Duodenal mucosa (tissue), 2 donors: ENCODE results near the gene SAMD4A.

ENCODE experiments used
- H3K27ac ChIP-seq: one replicate; pipeline ENCODE4 v1.7.0; 2013; ENCODE audit warnings: low read depth, low read length
- H3K27me3 ChIP-seq, 2 donors: one replicate each; pipeline ENCODE4 v1.7.0; 2013; ENCODE audit warnings: low read length in 2 of 2, control low read depth in 1 of 2; ENCODE audit not compliant: insufficient read depth in 2 of 2, control insufficient read depth in 1 of 2
- H3K36me3 ChIP-seq, 2 donors: one replicate each; pipeline ENCODE4 v1.7.0; 2013; ENCODE audit warnings: low read length in 2 of 2, control low read depth in 1 of 2; ENCODE audit not compliant: insufficient read depth in 2 of 2, control insufficient read depth in 1 of 2
- H3K4me1 ChIP-seq, 2 donors: one replicate each; pipeline ENCODE4 v1.7.0; 2013; ENCODE audit warnings: low read length in 2 of 2, control low read depth in 1 of 2; ENCODE audit not compliant: insufficient read depth in 2 of 2, control insufficient read depth in 1 of 2
- H3K4me3 ChIP-seq, 2 donors: one replicate each; pipeline ENCODE4 v1.7.0; 2013; ENCODE audit warnings: low read length in 2 of 2, low read depth in 1 of 2
- H3K9ac ChIP-seq, 2 donors: one replicate each; pipeline ENCODE4 v1.7.0; 2013; ENCODE audit warnings: low read length in 2 of 2, low read depth in 1 of 2
- H3K9me3 ChIP-seq, 2 donors: one replicate each; pipeline ENCODE4 v1.7.0; 2013; ENCODE audit warnings: low read length in 2 of 2, control low read depth in 1 of 2; ENCODE audit not compliant: control insufficient read depth in 1 of 2

The SAMD4A gene

DNA sequence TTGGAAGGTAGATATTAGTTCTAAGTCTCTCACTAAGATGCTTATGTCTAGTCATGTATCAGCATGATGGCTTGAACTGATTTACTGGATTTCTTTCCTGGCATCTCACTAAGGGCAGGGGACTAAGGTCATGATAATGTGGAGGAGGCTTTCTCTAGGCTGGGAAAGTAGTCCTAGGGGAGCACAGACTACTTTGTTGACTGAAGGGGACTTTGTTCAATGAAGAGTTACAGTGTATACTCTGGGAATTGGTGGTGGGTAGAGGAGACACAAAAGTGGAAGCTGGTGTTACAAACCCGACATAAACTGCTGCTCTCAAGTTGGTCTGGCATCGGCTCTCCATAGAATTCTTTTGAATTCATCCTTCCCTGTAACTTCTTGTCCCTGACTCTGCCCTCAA is 75.2 kb downstream of the SAMD4A start:
- Histone ChIP-seq H3K4me3 (no peak overlapping the region), H3K27ac (no peak overlapping the region), H3K9me3 (no peaks in the 10 kb centered on the region), H3K27me3 (no peaks in the 10 kb centered on the region), H3K9ac (no peak overlapping the region), H3K4me1 (no peaks in the 10 kb centered on the region), H3K36me3 (no peaks in the 10 kb centered on the region)

DNA sequence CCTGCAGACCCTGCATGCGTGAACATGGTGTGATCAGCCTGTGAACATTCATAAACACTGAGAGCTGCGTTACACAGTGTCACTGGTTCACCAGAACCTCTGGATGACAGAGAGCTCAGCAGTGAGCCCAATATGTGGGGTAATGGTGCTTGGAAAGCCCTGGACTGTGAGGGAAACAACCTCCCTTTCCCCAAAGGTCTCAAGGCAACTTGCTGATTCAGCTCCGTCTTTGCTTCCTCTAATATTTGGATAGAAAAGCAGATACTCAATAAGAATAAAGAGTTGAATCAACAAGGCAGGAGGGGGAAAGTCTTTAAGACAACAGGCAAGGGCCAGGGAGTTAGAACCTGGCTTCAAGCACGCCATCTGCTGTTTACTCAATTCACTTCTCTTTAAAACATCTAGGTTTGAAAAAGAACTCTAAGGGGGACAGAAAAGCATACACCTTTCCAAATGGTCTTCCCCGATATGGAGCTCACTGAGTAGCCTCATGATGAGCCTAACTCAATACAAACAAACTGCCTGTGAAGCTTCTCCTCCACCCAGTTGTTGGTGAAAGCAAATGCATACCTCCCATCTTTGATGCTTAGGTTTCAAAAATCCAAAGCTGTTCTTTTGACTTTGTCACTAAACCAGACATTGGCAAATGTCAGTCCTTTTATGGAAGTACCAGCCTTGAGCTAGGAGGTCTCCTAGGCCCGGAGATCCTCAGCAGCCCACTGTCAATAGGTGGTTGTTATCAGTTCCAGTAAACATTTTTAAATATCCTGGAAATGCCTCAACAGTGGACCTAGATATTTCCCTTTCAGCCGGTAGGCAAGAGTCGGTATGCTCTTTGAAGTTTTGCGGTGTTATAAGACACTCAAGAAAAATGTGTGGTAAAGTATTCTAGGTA is 76.1 kb downstream of the SAMD4A start:
- no peaks in the 10 kb centered on the region for H3K27me3 ChIP-seq
- no peaks in the 10 kb centered on the region for H3K9me3 ChIP-seq
- no peak overlapping the region for H3K9ac ChIP-seq
- no peaks in the 10 kb centered on the region for H3K4me1 ChIP-seq
- H3K4me3 ChIP-seq: no peak overlapping the region
- H3K27ac ChIP-seq: no peak overlapping the region
- H3K36me3 ChIP-seq: no peaks in the 10 kb centered on the region

DNA sequence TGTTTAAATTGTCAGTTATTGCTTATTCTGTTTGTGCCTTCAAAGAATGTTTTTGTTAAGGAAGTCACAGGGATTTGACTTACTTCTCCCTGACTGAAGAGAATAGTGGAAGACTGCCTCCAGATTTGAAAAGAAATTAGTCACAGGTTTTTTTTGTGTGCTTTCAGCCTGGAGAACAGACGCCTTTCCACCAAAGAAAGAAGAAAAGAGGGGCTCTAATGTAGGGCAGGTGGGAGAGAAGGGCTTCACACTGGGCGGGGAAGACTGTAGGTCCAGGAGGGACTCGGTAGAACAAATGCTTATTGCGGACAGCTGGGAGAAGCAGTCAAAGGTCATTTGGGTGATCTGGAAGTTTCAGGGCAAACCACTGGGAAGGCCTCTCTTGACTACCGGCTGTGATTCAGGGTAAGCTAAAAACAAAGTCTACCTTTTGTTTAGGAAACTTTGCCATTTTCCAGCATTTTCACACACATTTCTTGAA is 76.8 kb downstream of the SAMD4A start:
- Histone ChIP-seq H3K27me3 (no peaks in the 10 kb centered on the region), H3K27ac (no peak overlapping the region), H3K9ac (no peak overlapping the region), H3K36me3 (no peaks in the 10 kb centered on the region), H3K4me1 (no peaks in the 10 kb centered on the region), H3K4me3 (no peak overlapping the region), H3K9me3 (no peaks in the 10 kb centered on the region)

GRCh38 chr14:54645639-54646038 is 78.7 kb downstream of the SAMD4A start:
- Histone ChIP-seq H3K9me3 (no peaks in the 10 kb centered on the region), H3K4me3 (no peak overlapping the region), H3K27ac (no peak overlapping the region), H3K36me3 (no peaks in the 10 kb centered on the region), H3K27me3 (no peaks in the 10 kb centered on the region), H3K4me1 (peaks cover 0 to 6% of the 10 kb centered on the region in 2 donors), H3K9ac (no peak overlapping the region)

- Histone ChIP-seq H3K4me3 (no peak overlapping the region), H3K27ac (no peak overlapping the region), H3K27me3 (no peaks in the 10 kb centered on the region), H3K9ac (no peak overlapping the region), H3K9me3 (no peaks in the 10 kb centered on the region), H3K4me1 (peaks cover 0 to 14% of the 10 kb centered on the region in 2 donors), H3K36me3 (no peaks in the 10 kb centered on the region)
Observed at GRCh38 chr14:54646626-54647025, 79.7 kb downstream of the SAMD4A start.

DNA sequence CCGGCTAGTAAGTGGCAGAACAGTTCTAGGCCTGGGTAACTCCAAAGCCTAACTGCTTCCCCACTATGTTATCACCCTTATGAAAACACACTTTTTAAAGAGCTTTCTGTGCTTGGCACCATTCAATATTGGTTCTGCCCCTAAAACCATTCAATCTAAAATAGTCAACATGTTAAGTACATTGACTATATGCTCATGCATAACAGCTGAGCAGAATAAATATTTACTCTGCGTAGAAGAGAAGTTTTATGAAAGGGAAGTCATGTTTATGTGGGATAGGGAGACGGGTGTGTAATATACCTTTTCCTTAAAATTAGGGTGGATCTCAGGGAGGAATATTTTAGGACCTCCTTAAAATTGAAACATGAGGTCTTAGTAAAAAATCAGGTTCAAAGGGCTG is 80.5 kb downstream of the SAMD4A start:
- Histone ChIP-seq H3K27ac (no peak overlapping the region), H3K9ac (no peak overlapping the region), H3K27me3 (no peaks in the 10 kb centered on the region), H3K36me3 (no peaks in the 10 kb centered on the region), H3K4me3 (no peak overlapping the region), H3K9me3 (no peaks in the 10 kb centered on the region), H3K4me1 (peaks cover 0 to 14% of the 10 kb centered on the region in 2 donors)

DNA sequence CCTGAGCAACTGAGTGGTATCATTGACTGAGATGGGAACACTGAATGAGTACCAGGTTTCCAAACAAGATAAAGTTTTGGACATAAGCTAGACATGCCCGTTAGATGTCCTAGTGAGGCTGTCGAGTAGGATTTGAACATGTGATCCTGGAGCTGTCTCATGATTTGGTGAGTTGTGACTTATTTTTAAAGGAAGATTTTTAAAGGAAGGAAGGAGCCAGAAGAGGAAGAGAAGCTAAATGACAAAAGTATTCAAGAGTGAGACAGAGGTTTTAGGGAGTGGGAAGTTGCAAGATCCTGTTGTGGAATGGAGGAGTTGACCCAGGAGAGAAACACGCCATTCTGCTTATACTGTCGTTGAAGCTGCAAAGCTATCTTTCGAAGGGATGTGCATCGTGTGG is 82.1 kb downstream of the SAMD4A start:
- Histone ChIP-seq H3K4me1 (peaks cover 0 to 14% of the 10 kb centered on the region in 2 donors), H3K9ac (no peak overlapping the region)

DNA sequence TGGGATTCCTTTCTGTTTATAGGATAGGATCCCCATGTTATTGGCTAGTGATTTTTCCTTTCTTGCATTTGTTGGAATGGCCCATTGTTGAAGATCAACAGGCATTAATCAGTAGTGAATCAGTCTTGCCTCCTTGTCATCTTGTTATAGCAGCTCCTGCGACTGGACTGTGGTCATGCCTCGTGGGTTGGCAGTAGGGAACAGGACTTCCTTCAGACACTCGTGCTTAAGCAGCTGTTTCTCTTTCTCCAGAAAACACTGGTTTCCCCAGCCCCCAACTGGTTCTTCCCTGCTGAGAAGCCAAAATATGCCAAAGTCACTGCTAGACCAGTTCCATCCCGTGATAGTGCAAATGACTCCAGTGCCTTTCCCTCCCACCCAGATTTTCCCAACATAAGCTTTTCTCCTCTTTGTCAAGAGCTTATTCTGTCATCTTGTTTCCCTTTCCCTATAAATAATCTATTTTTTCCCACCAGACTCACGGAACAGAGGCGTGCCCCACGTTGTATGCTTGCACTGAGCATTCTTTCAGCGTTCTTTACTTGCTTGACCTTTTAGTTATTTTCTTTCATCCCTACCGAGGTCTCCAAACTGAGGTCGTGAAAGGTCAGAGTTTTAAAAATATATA is 83.5 kb downstream of the SAMD4A start:
- Histone ChIP-seq H3K9me3 (no peaks in the 10 kb centered on the region), H3K27me3 (no peaks in the 10 kb centered on the region), H3K4me1 (peaks cover 0 to 14% of the 10 kb centered on the region in 2 donors), H3K4me3 (no peak overlapping the region), H3K27ac (peak overlapping the region; percentile 55), H3K9ac (no peak overlapping the region), H3K36me3 (no peaks in the 10 kb centered on the region)

More for the DNA sequence above, 82.1 kb downstream of the SAMD4A start:
- H3K27me3 ChIP-seq: no peaks in the 10 kb centered on the region
- H3K36me3 ChIP-seq: no peaks in the 10 kb centered on the region
- no peaks in the 10 kb centered on the region for H3K9me3 ChIP-seq
- H3K4me3 ChIP-seq: no peak overlapping the region
- no peak overlapping the region for H3K27ac ChIP-seq

DNA sequence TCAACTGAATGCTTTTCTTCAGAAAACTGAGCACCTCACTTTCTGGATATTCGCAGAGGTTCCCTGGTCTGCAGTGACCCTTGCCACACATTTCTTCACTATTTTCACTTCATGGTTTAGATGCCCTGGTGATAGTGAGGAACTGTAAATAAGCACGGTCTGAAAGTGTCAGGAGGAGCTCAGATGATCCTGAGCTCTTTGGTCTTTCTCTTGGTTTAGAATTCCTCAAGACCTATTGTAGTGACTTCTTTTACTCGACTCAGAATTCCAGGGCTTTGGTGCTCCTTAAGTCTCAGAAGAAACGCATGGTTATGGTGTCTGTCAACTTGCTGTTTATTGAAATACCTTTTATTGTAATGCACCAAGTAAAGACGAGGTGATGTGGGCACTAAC is 84.0 kb downstream of the SAMD4A start:
- peak overlapping the region; percentile 55 for H3K27ac ChIP-seq
- H3K36me3 ChIP-seq: no peaks in the 10 kb centered on the region
- no peaks in the 10 kb centered on the region for H3K9me3 ChIP-seq
- no peak overlapping the region for H3K9ac ChIP-seq
- H3K4me3 ChIP-seq: no peak overlapping the region
- no peaks in the 10 kb centered on the region for H3K27me3 ChIP-seq
- H3K4me1 ChIP-seq: peaks cover 0 to 14% of the 10 kb centered on the region in 2 donors

- Histone ChIP-seq H3K9ac (peak overlapping the region in 1 of 2 donors; percentile 19), H3K36me3 (no peaks in the 10 kb centered on the region), H3K27me3 (no peaks in the 10 kb centered on the region), H3K9me3 (no peaks in the 10 kb centered on the region), H3K27ac (peak overlapping the region; percentile 77), H3K4me1 (peaks cover 0 to 14% of the 10 kb centered on the region in 2 donors), H3K4me3 (no peak overlapping the region)
Observed at GRCh38 chr14:54651649-54652048, 84.7 kb downstream of the SAMD4A start.
